PC-3 (cell line): ENCODE data around the gene CYTH2. TPM values are rescaled to one million over a fixed set of nuclear protein-coding genes. Genes with fewer than 3 reads are reported as not detected.

Source experiments
- ATAC-seq: fragments of 200-7000 bp; cut with Tn5 transposase; 2 replicates; pipeline ENCODE4 v1.9.1; 2020; ENCODE audit warnings: mild to moderate bottlenecking, moderate library complexity
- BruUV-seq: library from RNA; stranded (reverse); fragments of 400-500 nt; replicated peaks from 2 replicates; lab custom pipeline; 2021; lab: Mats Ljungman, UMichigan
- CTCF ChIA-PET: fragments of 300-600 bp; sonication (Branson Sonifier 250); formaldehyde crosslinking; loops from one replicate; lab custom pipeline; 2022; ENCODE audit warnings: antibody characterized with exemption; lab: Charles Lee
- POLR2A ChIA-PET: fragments of 300-600 bp; sonication (Branson Sonifier 250); formaldehyde crosslinking; loops from one replicate; lab custom pipeline; 2022; ENCODE audit warnings: antibody characterized with exemption; ENCODE audit not compliant: unreplicated experiment; lab: Charles Lee
- DNase-seq: peaks from one replicate; pipeline ENCODE4 v3.0.0-alpha.2; 2015
- H2AFZ ChIP-seq: fragments of 300-600 bp; sonication (generic); 2 replicates; pipeline ENCODE4 v1.6.0; 2016; ENCODE audit warnings: antibody characterized with exemption, low read length
- H3F3A ChIP-seq: fragments of 300-600 bp; sonication (generic); one replicate; pipeline ENCODE4 v1.6.0; 2017; ENCODE audit warnings: antibody characterized with exemption, low read length, control low read depth, mild to moderate bottlenecking; ENCODE audit not compliant: unreplicated experiment
- H3K27ac ChIP-seq: fragments of 300-600 bp; sonication (generic); 2 replicates; pipeline ENCODE4 v1.5.1; 2016; ENCODE audit warnings: mild to moderate bottlenecking, low read length
- H3K27me3 ChIP-seq: fragments of 300-600 bp; sonication (generic); 2 replicates; pipeline ENCODE4 v1.6.1; 2016; ENCODE audit warnings: low read length, mixed read lengths
- H3K36me3 ChIP-seq: fragments of 300-600 bp; sonication (generic); 2 replicates; pipeline ENCODE4 v1.6.1; 2016; ENCODE audit warnings: low read depth, mixed run types, low read length, mixed read lengths
- H3K4me1 ChIP-seq: fragments of 300-600 bp; sonication (generic); 2 replicates; pipeline ENCODE4 v1.5.1; 2016; ENCODE audit warnings: low read length; ENCODE audit not compliant: insufficient read depth
- H3K4me2 ChIP-seq: fragments of 300-600 bp; sonication (generic); 2 replicates; pipeline ENCODE4 v1.6.0; 2016; ENCODE audit warnings: low read length
- H3K4me3 ChIP-seq: fragments of 300-600 bp; sonication (generic); 2 replicates; pipeline ENCODE4 v1.5.1; 2016; ENCODE audit warnings: mild to moderate bottlenecking, low read length, mixed read lengths
- H3K79me2 ChIP-seq: fragments of 300-600 bp; sonication (generic); 2 replicates; pipeline ENCODE4 v1.6.1; 2017; ENCODE audit warnings: low read length, mixed read lengths
- H3K9ac ChIP-seq: fragments of 300-600 bp; sonication (generic); 2 replicates; pipeline ENCODE4 v1.6.0; 2016; ENCODE audit warnings: mild to moderate bottlenecking, low read length
- H3K9me2 ChIP-seq: fragments of 300-600 bp; sonication (generic); replicated peaks from 2 replicates; pipeline ENCODE4 v1.6.1; 2016; ENCODE audit warnings: mixed run types, low read length, mixed read lengths
- H3K9me3 ChIP-seq: fragments of 300-600 bp; sonication (generic); 2 replicates; pipeline ENCODE4 v1.6.1; 2016; ENCODE audit warnings: low read length, mixed read lengths
- H4K20me1 ChIP-seq: fragments of 300-600 bp; sonication (generic); 2 replicates; pipeline ENCODE4 v1.6.1; 2016; ENCODE audit warnings: low read length, mixed read lengths
- EZH2 ChIP-seq: fragments of 300-600 bp; sonication (generic); IDR thresholded peaks from one replicate; pipeline ENCODE4 v1.6.1; 2017; ENCODE audit warnings: antibody characterized with exemption, mild to moderate bottlenecking, low read length; ENCODE audit not compliant: unreplicated experiment
- EZH2phosphoT487 ChIP-seq: fragments of 300-600 bp; sonication (generic); IDR thresholded peaks from 2 replicates; pipeline ENCODE4 v1.6.1; 2018; ENCODE audit warnings: mild to moderate bottlenecking, antibody characterized with exemption, low read length, borderline replicate concordance
- intact Hi-C: fragments of 100-400 bp; cut with micrococcal nuclease; formaldehyde crosslinking; loops from 2 replicates; pipeline ENCODE4 v1.9.0; 2023
- total RNA-seq: library from RNA; depleted of rRNA; stranded (reverse); fragments of >200 nt; gene quantifications from 2 replicates; pipeline ENCODE4 v1.2.3, GENCODE V29; 2014
- TF ChIP-seq, protein P1 (sequence below): fragments of 300-600 bp; sonication (generic); conservative IDR thresholded peaks from 2 replicates; pipeline ENCODE4 v1.5.1; 2017; ENCODE audit warnings: antibody characterized with exemption, low read depth, mild to moderate bottlenecking, low read length

The CYTH2 gene
- total RNA-seq, 1 experiment from 2014 or later, result 50.5 TPM

DNA sequence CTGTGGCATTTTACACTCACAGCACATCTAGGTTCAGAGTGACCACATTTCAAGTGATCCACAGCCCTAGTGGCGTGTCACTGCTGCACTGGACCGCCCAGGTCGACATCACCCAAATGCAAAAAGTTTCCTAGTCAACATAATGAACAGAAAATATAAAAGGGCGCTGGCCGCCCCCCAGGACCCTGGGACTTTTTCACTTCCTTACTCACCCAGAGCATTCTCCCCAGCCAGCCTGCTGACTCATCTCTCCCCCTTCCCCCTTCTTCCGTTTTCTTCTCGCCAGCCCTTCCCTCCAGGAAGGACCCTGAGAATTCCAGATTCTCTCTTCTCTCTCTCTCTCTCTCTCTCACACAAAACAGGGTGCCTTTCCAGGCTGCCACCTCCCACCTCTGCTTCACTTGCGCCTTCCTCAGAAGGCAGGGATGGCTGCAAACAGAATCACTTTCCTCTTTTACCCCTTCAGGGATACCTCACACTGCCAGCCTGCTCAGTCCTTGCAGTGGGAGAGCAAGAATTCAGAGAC, 44.4 kb upstream of the CYTH2 start:
- H3K27me3 ChIP-seq, result no peaks in the 10 kb centered on the region
- H3K4me2 ChIP-seq, result peak overlapping the region; percentile 69
- no peaks in the 10 kb centered on the region for H4K20me1 ChIP-seq
- H3K4me1 ChIP-seq, result peaks cover 6% of the 10 kb centered on the region
- H3K36me3 ChIP-seq, result no peaks in the 10 kb centered on the region
- peak overlapping the region; percentile 86 for H2AFZ ChIP-seq
- H3K79me2 ChIP-seq, result no peaks in the 10 kb centered on the region
- no peaks in the 10 kb centered on the region for H3F3A ChIP-seq
- H3K9me3 ChIP-seq, result no peaks in the 10 kb centered on the region
- CTCF ChIA-PET, result no interaction called here
- DNase-seq (peak; percentile 37), ATAC-seq (peak; percentile 74)
- H3K4me3 ChIP-seq, result no peak overlapping the region; the same call in 1 of the 2 replicates
- TF ChIP-seq EZH2phosphoT487 (no peak), EZH2 (no peak)
- TF ChIP-seq, protein P1, sequence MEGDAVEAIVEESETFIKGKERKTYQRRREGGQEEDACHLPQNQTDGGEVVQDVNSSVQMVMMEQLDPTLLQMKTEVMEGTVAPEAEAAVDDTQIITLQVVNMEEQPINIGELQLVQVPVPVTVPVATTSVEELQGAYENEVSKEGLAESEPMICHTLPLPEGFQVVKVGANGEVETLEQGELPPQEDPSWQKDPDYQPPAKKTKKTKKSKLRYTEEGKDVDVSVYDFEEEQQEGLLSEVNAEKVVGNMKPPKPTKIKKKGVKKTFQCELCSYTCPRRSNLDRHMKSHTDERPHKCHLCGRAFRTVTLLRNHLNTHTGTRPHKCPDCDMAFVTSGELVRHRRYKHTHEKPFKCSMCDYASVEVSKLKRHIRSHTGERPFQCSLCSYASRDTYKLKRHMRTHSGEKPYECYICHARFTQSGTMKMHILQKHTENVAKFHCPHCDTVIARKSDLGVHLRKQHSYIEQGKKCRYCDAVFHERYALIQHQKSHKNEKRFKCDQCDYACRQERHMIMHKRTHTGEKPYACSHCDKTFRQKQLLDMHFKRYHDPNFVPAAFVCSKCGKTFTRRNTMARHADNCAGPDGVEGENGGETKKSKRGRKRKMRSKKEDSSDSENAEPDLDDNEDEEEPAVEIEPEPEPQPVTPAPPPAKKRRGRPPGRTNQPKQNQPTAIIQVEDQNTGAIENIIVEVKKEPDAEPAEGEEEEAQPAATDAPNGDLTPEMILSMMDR, result no peak
- no peaks in the 10 kb centered on the region for H3K9me2 ChIP-seq
- H3K27ac ChIP-seq, result peak overlapping the region; percentile 55
- POLR2A ChIA-PET, result no interaction called here
- H3K9ac ChIP-seq, result no peak overlapping the region; the same call in 1 of the 2 replicates
- no TSS peak for BruUV-seq
- intact Hi-C loops, result no loop called here

DNA sequence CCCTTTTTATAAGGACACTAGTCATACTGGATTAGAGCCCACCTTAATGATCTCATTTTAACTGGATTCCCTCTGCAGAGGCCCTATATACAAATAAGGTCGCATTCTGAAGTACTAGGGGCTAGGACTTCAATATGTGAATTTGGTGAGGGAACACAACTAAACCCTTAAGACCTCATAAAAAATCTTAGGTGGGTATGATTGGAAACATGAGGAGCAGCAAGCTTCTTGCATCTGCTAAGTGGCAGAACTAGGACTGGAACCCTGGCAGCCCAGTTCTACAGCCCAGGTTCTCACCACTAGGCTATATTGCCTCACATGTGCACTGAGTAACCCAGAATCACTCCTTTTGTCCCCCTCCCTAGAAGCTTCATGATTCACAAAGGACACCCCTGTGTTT, 40.5 kb upstream of the CYTH2 start:
- Histone ChIP-seq H3K27me3 (no peaks in the 10 kb centered on the region), H3K9me3 (no peaks in the 10 kb centered on the region), H3K9ac (no peak overlapping the region), H3K9me2 (no peaks in the 10 kb centered on the region), H3K79me2 (no peaks in the 10 kb centered on the region), H3K27ac (no peak overlapping the region), H3K4me3 (no peak overlapping the region), H4K20me1 (no peaks in the 10 kb centered on the region), H3K4me1 (peaks cover 6% of the 10 kb centered on the region), H3F3A (no peaks in the 10 kb centered on the region), H2AFZ (no peak overlapping the region), H3K36me3 (no peaks in the 10 kb centered on the region), H3K4me2 (no peak overlapping the region)
- ATAC-seq, result no peak
- intact Hi-C loops, result no loop called here
- POLR2A ChIA-PET, result no interaction called here
- CTCF ChIA-PET, result no interaction called here
- TF ChIP-seq, protein P1, result no peak
- TF ChIP-seq EZH2phosphoT487 (no peak), EZH2 (no peak)
- DNase-seq, result no peak
- BruUV-seq, result no TSS peak

DNA sequence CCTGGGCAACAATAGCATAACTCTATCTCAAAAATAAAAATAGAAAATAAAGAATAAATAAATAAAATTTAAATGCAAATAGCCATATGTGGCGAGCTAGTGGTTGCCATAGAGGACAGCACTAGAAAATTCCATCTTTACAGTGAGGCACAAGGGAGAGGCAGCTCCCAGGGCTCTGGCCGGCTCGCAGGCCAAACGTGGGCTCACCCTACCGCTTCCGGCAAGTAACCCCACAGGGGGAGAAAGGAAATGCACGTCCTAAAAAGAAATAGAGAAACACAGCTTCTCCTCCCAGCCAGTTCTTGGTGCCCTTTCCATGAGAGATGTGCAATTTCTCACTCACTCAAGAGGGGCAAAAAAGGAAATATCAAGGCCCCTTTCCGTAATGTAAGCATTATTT, 35.8 kb upstream of the CYTH2 start:
- Histone ChIP-seq H3K27ac (no peak overlapping the region), H3K4me1 (no peaks in the 10 kb centered on the region), H2AFZ (no peak overlapping the region), H3F3A (no peaks in the 10 kb centered on the region), H3K27me3 (no peaks in the 10 kb centered on the region), H3K79me2 (no peaks in the 10 kb centered on the region), H3K9ac (no peak overlapping the region), H4K20me1 (no peaks in the 10 kb centered on the region), H3K36me3 (no peaks in the 10 kb centered on the region), H3K4me2 (no peak overlapping the region), H3K9me2 (no peaks in the 10 kb centered on the region), H3K4me3 (no peak overlapping the region), H3K9me3 (no peaks in the 10 kb centered on the region)
- intact Hi-C loops, result no loop called here
- BruUV-seq, result no TSS peak
- ATAC-seq (no peak), DNase-seq (no peak)
- POLR2A ChIA-PET, result no interaction called here
- CTCF ChIA-PET, result no interaction called here
- TF ChIP-seq, protein P1, result no peak
- TF ChIP-seq EZH2phosphoT487 (no peak), EZH2 (no peak)
